Activated CD4-positive, alpha-beta T cell treated with anti-CD3 and anti-CD28 coated beads for 48 hours (primary cell): Measurements from ENCODE around the gene STK32C.
A peak's percentile ranks its signal among the peaks of the same experiment; 100 is the strongest.
"Not testable (repeated sequence)": the region's sequence is repeated elsewhere in the genome, so short reads cannot be mapped to it uniquely, and the experiment has no call there.

Experiments used
- DNase-seq: peaks from one replicate; pipeline ENCODE4 v3.0.0-alpha.2; 2020

STK32C gene

GRCh38 chr10:132162590-132163277 lies 145.0 kb downstream of the STK32C start:
- DNase-seq: no peak

- DNase-seq: peak; percentile 41
Measured at GRCh38 chr10:132162021-132162531, 145.7 kb downstream of the STK32C start.

GRCh38 chr10:132160834-132161622 lies 146.7 kb downstream of the STK32C start:
- DNase-seq: peak; percentile 27

- DNase-seq: not testable (repeated sequence)
Measured at GRCh38 chr10:132160231-132160630, 147.5 kb downstream of the STK32C start.

- DNase-seq: peak; percentile 40
Measured at GRCh38 chr10:132159302-132160230, 148.2 kb downstream of the STK32C start.

- DNase-seq: peak; percentile 24
Measured at GRCh38 chr10:132158823-132159222, 148.9 kb downstream of the STK32C start.

GRCh38 chr10:132158122-132158741 lies 149.5 kb downstream of the STK32C start:
- peak; percentile 40 for DNase-seq
